Measurements from ENCODE around the gene PFDN6.
A peak's percentile ranks its signal among the peaks of the same experiment; 100 is the strongest.
"Not testable (repeated sequence)": the region's sequence is repeated elsewhere in the genome, so short reads cannot be mapped to it uniquely, and the experiment has no call there.

The PFDN6 gene

GRCh38 chr6:33271117-33271467 is 18.3 kb upstream of the PFDN6 start:
- peak overlapping the region; percentile 89 for H3K4me3 Mint-ChIP-seq
- ATAC-seq, result peak; percentile 7
- H3K36me3 Mint-ChIP-seq, result peaks cover 83% of the 10 kb centered on the region
- peaks cover 54% of the 10 kb centered on the region for H3K4me1 Mint-ChIP-seq
- H3K27ac Mint-ChIP-seq, result peak overlapping the region; percentile 99
- H3K9me3 Mint-ChIP-seq, result no peaks in the 10 kb centered on the region
- DNase-seq (ENCODE audit: low spot score in 2 of 2), result no peak

DNA sequence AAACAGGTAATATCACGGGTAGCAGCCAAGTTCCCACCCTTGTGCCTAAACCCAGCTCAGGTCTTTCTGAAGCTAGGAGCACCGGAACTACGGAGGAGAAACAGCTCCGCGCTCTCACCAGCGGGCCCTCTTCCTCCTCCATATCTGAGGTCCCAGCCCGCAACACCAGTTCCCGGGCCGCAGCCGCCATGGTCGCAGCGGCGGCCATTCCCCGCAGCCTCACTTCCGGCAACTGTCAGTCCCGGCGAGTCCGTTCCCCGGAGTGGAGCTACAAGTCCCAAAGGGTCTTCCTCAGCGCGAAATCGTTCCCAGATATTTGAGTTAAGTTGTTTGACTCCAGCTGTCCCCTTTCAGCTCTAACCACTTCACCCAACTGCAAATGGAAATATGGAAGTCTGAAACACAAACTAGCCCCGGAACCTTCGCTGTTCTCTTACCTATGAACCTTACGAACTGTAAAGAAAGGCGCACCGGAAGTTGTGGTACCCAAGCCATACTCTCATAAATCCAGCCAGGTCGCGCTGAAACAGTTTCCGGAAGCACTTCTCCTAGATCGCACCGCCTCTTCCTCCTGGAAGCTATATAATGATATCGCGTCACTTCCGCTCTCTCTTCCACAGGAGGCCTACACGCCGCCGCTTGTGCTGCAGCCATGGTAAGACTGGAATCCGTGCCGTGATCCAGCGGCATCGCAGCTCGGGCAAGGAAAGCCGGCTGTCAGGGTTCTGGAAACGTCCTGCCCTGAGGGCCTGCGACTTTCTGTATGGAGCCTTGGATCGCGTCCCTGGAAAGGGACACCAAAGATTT is 17.7 kb upstream of the PFDN6 start, which contains the start of the genes RPS18 and VPS52:
Gene RPS18, plus strand, starts transcription at position 608 of the 807 bp plus-strand sequence. Its CDS starts 45 bp downstream, at position 653.
Gene VPS52, minus strand, starts transcription at position 409 of the 807 bp plus-strand sequence. Its CDS starts 201 bp downstream, at position 208.
- peak; percentile 92 for ATAC-seq
- Mint-ChIP-seq H3K36me3 (peaks cover 83% of the 10 kb centered on the region), H3K4me1 (peaks cover 60% of the 10 kb centered on the region), H3K9me3 (no peaks in the 10 kb centered on the region), H3K27ac (peak within 1 kb of the TSS; percentile 99), H3K4me3 (peak within 1 kb of the TSS; percentile 89)
- DNase-seq (ENCODE audit: low spot score in 2 of 2), result peak; percentile 84 to 96

DNA sequence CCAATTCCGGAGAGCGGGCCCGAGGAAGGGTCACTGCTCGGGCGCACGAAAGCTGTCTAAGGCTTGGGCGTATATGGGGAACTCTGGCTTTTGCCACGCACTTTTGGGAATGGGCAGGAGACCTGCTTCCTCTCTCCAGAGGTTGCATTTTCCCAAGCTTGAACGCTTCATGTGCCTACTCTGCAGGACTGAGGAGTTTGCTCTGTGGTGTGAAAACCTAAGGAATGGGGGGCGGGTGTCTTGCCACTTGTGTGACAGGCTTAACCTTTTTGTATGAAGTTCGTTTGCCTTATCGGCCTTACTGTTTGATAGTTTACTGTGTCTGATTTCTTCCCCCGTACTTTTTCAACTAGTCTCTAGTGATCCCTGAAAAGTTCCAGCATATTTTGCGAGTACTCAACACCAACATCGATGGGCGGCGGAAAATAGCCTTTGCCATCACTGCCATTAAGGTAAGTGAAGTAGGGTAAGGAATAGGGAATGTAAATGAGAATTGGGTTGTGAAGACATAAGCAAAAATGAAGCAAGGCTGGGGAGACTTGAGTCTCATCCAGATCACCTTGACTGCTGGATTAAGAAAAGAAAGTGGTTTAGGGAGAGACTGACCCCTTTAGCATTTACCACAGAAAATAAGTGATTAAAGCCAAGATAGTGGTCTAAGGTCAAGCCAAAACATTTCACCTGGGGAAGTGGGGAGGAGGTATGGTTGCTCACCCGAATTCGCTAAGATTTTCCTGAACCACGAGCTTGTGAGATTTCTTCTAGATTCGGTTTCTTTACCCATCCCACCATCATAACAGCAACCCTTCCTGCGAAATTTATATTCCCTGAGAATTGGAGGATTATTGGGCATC is 16.9 kb upstream of the PFDN6 start:
- ATAC-seq, result peak; percentile 9
- H3K36me3 Mint-ChIP-seq, result peaks cover 83% of the 10 kb centered on the region
- peak overlapping the region; percentile 89 for H3K4me3 Mint-ChIP-seq

GRCh38 chr6:33273129-33273923 is 16.1 kb upstream of the PFDN6 start:
- DNase-seq (ENCODE audit: low spot score in 2 of 2) (no peak), ATAC-seq (no peak)
- H3K4me1 Mint-ChIP-seq, result peaks cover 70% of the 10 kb centered on the region
- H3K36me3 Mint-ChIP-seq, result peaks cover 79% of the 10 kb centered on the region
- H3K4me3 Mint-ChIP-seq, result peak overlapping the region; percentile 89
- H3K27ac Mint-ChIP-seq, result peak overlapping the region; percentile 99
- H3K9me3 Mint-ChIP-seq, result no peaks in the 10 kb centered on the region

More for the DNA sequence above, 16.9 kb upstream of the PFDN6 start:
- Mint-ChIP-seq H3K9me3 (no peaks in the 10 kb centered on the region), H3K27ac (peak overlapping the region; percentile 99), H3K4me1 (peaks cover 63% of the 10 kb centered on the region)
- DNase-seq (ENCODE audit: low spot score in 2 of 2), result no peak

- DNase-seq (ENCODE audit: low spot score in 2 of 2) (no peak), ATAC-seq (no peak)
- H3K27ac Mint-ChIP-seq, result peak overlapping the region; percentile 99
- H3K4me3 Mint-ChIP-seq, result peak overlapping the region; percentile 89
- H3K9me3 Mint-ChIP-seq, result no peaks in the 10 kb centered on the region
- peaks cover 74% of the 10 kb centered on the region for H3K4me1 Mint-ChIP-seq
- H3K36me3 Mint-ChIP-seq, result peaks cover 77% of the 10 kb centered on the region
Measured at GRCh38 chr6:33273924-33274902, 15.2 kb upstream of the PFDN6 start.

- not testable (repeated sequence) for DNase-seq (ENCODE audit: low spot score in 2 of 2); H3K9me3 Mint-ChIP-seq; ATAC-seq
- peak overlapping the region; percentile 99 for H3K27ac Mint-ChIP-seq
- peak overlapping the region; percentile 89 for H3K4me3 Mint-ChIP-seq
- H3K36me3 Mint-ChIP-seq, result peaks cover 92% of the 10 kb centered on the region
- peaks cover 65% of the 10 kb centered on the region for H3K4me1 Mint-ChIP-seq
Measured at GRCh38 chr6:33275795-33276580, 13.4 kb upstream of the PFDN6 start.

DNA sequence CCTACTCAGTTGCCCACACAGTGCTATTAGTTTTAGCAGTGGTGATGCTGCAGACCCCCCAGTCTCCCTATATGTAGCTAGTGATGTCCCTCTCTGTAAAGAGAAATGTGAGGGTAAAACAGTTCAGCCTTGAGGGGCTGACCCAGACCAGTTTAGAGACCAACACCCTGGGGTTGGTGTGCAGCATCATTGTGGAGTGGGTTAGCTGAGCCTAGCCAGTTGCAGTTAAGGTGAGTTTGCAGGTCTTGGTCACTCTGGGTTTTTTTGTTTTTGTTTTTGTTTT is 12.9 kb upstream of the PFDN6 start:
- no peak for ATAC-seq
- Mint-ChIP-seq H3K27ac (peak overlapping the region; percentile 99), H3K9me3 (no peaks in the 10 kb centered on the region), H3K4me3 (peak overlapping the region; percentile 89), H3K4me1 (peaks cover 65% of the 10 kb centered on the region), H3K36me3 (peaks cover 91% of the 10 kb centered on the region)
- no peak for DNase-seq (ENCODE audit: low spot score in 2 of 2)

GRCh38 chr6:33276864-33277662 is 12.3 kb upstream of the PFDN6 start, which contains the start of gene B3GALT4:
Gene B3GALT4, plus strand, starts transcription at chr6:33277123. Its CDS starts 297 bp downstream, at chr6:33277420.
- peaks cover 91% of the 10 kb centered on the region for H3K36me3 Mint-ChIP-seq

DNA sequence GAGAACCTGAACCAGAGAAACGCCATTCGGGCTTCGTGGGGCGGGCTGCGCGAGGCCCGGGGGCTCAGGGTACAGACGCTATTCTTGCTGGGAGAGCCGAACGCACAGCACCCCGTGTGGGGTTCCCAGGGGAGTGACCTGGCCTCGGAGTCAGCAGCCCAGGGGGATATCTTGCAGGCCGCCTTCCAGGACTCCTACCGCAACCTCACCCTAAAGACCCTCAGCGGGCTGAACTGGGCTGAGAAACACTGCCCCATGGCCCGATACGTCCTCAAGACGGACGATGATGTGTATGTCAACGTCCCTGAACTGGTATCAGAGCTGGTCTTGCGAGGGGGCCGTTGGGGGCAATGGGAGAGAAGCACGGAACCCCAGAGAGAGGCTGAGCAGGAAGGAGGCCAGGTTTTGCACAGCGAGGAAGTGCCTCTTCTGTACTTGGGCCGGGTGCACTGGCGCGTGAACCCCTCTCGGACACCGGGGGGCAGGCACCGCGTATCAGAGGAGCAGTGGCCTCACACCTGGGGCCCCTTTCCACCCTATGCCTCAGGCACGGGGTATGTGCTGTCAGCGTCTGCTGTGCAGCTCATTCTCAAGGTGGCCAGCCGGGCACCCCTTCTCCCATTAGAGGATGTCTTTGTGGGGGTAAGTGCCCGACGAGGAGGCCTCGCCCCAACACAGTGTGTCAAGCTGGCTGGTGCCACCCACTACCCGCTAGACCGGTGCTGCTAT is 11.6 kb upstream of the PFDN6 start:
- peaks cover 91% of the 10 kb centered on the region for H3K36me3 Mint-ChIP-seq
- H3K9me3 Mint-ChIP-seq, result no peaks in the 10 kb centered on the region
- ATAC-seq (peak; percentile 12), DNase-seq (ENCODE audit: low spot score in 2 of 2) (peak in 1 of 2 donors; percentile 71)
- H3K27ac Mint-ChIP-seq, result peak overlapping the region; percentile 99
- H3K4me3 Mint-ChIP-seq, result peak overlapping the region; percentile 89
- H3K4me1 Mint-ChIP-seq, result peaks cover 52% of the 10 kb centered on the region

More at GRCh38 chr6:33276864-33277662, 12.3 kb upstream of the PFDN6 start, which contains the start of gene B3GALT4:
- peak; percentile 72 to 89 for DNase-seq (ENCODE audit: low spot score in 2 of 2)
- peak; percentile 80 for ATAC-seq
- Mint-ChIP-seq H3K4me1 (peaks cover 60% of the 10 kb centered on the region), H3K27ac (peak within 1 kb of the TSS; percentile 99), H3K9me3 (no peaks in the 10 kb centered on the region), H3K4me3 (peak within 1 kb of the TSS; percentile 89)

GRCh38 chr6:33278392-33278741 is 11.0 kb upstream of the PFDN6 start:
- no peaks in the 10 kb centered on the region for H3K9me3 Mint-ChIP-seq
- H3K4me3 Mint-ChIP-seq, result peak overlapping the region; percentile 89
- DNase-seq (ENCODE audit: low spot score in 2 of 2) (no peak), ATAC-seq (no peak)
- H3K36me3 Mint-ChIP-seq, result peaks cover 91% of the 10 kb centered on the region
- H3K4me1 Mint-ChIP-seq, result peaks cover 47% of the 10 kb centered on the region
- peak overlapping the region; percentile 99 for H3K27ac Mint-ChIP-seq

DNA sequence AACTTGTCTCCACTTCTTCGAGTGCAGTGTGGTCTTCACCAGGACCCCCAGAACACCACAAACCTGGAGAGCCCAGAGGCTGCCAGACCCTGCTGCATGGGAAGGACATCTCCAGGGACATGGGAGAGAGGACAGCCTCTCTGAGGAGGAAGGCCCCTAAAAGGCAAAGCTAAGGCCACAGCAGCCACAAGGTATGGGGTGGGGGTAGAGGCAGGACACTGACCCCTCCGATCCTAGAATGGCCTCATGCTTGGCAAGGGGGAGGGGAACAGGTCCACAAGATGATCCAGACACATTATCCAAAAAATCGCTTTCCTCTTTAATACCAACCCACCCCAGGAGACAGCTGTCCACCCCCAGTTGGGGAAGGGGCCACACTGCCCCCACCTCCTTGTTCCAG is 10.6 kb upstream of the PFDN6 start:
- Mint-ChIP-seq H3K27ac (peak overlapping the region; percentile 99), H3K9me3 (no peaks in the 10 kb centered on the region), H3K4me1 (peaks cover 43% of the 10 kb centered on the region), H3K36me3 (peaks cover 91% of the 10 kb centered on the region), H3K4me3 (no peak overlapping the region)
- ATAC-seq (no peak), DNase-seq (ENCODE audit: low spot score in 2 of 2) (no peak)

- DNase-seq (ENCODE audit: low spot score in 2 of 2) (no peak), ATAC-seq (no peak)
- Mint-ChIP-seq H3K27ac (peak overlapping the region; percentile 35), H3K4me3 (no peak overlapping the region), H3K4me1 (peaks cover 38% of the 10 kb centered on the region), H3K9me3 (no peaks in the 10 kb centered on the region), H3K36me3 (peaks cover 91% of the 10 kb centered on the region)
Measured at GRCh38 chr6:33279257-33279695, 10.1 kb upstream of the PFDN6 start.
